GM10266 (cell line): ENCODE results near the gene HYAL2.

Experiments used
- DNase-seq: peaks from one replicate; pipeline ENCODE4 v3.0.0; 2012; ENCODE audit errors: extremely low spot score
- TF ChIP-seq, protein P1 (sequence below): IDR thresholded peaks from 2 replicates; pipeline ENCODE4 v1.5.1; 2012; ENCODE audit warnings: mild to moderate bottlenecking, low read depth; ENCODE audit not compliant: control insufficient read depth, insufficient read depth; ENCODE audit errors: missing control alignments

Gene HYAL2

DNA sequence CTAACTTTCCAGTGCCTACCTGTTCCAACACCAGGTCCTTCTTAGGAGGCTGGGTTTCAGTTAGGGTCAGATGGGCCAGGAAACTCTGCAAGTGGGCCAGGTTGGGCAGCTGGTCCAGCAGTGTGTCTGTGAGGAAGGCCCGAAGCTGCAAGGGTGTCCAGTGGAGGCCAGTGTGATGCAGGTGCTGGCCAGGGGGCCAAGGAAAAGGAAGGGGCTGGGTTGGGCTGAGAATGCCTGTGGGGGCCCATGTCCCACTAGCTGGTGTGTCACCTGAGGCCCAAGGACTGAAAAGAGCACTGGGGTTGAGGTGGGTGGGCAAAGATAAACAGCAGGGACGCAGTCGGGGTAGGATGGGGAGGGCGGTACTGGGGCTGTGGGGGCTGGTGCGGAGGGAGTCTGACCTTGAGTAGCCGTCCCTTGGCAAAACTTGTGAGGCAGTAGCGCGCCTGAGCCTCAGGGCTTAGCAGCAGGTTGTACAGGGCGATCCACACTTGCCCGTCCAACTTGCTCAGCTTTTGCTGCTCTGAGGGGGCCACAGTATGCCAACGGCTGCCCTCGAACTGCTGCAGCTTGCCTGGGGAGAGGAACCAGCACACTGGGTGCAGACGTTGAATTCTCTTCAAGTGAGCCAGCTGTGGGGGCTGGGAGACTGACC lies 19.6 kb upstream of the HYAL2 start:
- no peak for DNase-seq

DNA sequence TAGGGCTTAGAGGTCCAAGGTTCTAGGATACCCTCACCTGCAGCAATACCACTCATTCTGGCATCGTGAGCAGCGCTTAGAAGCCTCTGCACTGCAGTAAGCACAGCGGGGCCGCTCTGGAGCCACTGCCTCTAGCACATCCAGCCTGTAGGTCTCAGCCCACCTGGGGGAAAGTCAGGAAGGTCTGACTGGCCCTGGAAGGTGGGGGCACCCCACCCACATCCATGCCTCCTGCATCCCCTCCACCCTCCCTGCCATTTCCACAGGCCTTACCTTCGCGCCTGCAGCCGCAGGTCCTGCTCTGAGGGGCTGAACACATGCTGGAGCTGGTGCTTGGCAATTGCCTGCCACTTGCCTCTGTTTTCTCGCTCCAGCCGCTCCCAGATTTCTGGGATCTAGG lies 19.0 kb upstream of the HYAL2 start:
- TF ChIP-seq, protein P1, sequence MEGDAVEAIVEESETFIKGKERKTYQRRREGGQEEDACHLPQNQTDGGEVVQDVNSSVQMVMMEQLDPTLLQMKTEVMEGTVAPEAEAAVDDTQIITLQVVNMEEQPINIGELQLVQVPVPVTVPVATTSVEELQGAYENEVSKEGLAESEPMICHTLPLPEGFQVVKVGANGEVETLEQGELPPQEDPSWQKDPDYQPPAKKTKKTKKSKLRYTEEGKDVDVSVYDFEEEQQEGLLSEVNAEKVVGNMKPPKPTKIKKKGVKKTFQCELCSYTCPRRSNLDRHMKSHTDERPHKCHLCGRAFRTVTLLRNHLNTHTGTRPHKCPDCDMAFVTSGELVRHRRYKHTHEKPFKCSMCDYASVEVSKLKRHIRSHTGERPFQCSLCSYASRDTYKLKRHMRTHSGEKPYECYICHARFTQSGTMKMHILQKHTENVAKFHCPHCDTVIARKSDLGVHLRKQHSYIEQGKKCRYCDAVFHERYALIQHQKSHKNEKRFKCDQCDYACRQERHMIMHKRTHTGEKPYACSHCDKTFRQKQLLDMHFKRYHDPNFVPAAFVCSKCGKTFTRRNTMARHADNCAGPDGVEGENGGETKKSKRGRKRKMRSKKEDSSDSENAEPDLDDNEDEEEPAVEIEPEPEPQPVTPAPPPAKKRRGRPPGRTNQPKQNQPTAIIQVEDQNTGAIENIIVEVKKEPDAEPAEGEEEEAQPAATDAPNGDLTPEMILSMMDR: no peak
- no peak for DNase-seq

More for the DNA sequence above, 19.6 kb upstream of the HYAL2 start:
- TF ChIP-seq, protein P1: no peak

DNA sequence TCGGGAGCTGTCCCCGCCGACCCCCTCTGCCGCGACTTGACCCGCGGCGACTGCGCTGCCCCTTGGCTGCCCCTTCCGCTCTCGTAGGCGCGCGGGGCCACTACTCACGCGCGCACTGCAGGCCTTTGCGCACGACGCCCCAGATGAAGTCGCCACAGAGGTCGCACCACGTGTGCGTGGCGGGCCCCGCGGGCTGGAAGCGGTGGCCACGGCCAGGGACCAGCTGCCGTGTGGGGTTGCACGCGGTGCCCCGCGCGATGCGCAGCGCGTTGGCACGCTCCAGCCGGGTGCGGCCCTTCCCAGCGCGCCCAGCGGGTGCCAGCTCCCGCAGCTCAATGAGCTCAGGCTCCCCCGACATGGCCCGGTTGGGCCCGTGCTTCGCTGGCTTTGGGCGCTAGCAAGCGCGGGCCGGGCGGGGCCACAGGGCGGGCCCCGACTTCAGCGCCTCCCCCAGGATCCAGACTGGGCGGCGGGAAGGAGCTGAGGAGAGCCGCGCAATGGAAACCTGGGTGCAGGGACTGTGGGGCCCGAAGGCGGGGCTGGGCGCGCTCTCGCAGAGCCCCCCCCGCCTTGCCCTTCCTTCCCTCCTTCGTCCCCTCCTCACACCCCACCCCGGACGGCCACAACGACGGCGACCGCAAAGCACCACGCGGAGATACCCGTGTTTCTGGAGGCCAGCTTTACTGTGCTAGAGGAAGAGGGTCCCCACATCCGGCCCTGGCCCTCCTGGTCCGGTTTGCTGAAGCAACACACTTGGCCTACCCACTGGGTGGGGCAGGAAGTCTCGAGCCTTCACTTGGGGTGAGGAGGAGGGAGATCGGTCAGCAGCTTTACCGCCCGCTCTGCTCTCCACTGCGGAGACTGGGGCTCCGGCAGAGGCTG lies 18.1 kb upstream of the HYAL2 start, which contains the start of gene RASSF1:
TSS of gene RASSF1 (minus strand) at position 389 of the 882 bp plus-strand sequence. CDS start at position 358, 31 bp downstream.
- TF ChIP-seq, protein P1: no peak
- DNase-seq: peak; percentile 80

DNA sequence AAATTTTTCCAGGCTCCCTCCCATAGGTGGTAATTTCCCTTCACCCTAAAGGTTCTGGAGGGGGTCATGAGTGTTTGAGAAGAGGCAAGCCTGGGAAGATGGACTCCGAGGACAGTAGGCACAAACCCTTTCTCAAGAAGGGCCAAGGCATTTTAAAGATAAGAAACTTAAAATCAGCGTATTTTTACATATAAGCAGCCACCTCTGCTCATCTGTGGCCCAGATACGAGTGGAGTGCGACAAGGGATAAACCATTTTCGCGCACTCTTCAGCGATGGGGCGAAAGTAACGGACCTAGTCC lies 17.6 kb upstream of the HYAL2 start:
- TF ChIP-seq, protein P1: no peak
- no peak for DNase-seq

DNA sequence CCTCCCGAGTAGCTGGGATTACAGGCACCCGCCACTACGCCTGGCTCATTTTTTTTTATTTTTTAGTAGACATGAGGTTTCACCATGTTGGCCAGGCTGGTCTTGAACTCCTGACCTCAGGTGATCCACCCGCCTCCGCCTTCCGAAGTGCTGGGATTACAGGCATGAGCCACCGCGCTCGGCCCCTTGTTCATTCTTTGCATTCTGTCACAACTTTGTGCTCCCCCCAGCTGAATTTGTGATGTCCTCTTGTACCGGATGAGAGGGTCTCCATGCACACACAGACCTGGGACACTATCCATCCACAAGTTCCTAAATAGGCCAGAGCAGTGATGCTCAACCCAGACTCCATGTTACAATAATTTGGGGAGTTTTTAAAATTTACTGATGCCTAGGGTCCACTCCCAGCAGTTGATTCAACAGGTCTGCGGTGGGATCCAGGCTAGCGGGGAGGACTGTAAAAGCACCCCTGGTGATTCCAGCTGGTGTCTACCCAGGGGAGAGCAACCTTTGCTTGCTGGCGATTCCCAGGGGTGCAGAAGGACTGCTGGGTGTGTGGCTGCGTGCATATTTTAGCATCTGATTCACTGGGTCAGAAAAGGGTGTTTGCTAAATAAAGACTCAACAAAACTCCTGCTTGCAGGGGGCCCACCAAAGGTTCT lies 17.1 kb upstream of the HYAL2 start:
- no peak for DNase-seq
- TF ChIP-seq, protein P1: no peak

DNA sequence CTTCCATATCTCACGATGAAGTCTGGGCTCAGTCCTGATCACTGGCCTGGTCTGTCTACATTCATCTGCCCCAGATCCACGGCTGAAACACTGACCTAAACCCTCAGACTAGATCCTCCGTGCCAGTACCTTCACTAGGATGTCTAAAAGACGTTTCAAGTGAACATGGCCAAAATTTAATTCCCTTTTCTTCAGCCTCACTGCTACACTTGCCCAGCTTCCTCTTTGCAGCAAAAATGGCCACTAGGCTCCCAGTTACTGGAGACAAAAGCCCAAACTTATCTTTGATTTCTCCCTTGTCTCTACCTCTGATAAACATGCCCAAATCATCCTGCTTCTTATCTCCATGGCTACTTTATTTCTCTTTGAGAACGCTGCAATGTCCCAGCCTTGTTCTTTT lies 16.4 kb upstream of the HYAL2 start:
- DNase-seq: no peak
- TF ChIP-seq, protein P1: no peak
